CD14-positive monocyte (primary cell): ENCODE measurements around the gene PRKN. TPM values are rescaled to one million over a fixed set of nuclear protein-coding genes. Genes with fewer than 3 reads are reported as not detected.

ENCODE experiments used
- DNase-seq, 3 donors: peaks; one replicate each; pipeline ENCODE4 v3.0.0-alpha.2; 2011 to 2022
- H2AFZ ChIP-seq: 2 replicates; pipeline ENCODE4 v1.6.0; 2012; ENCODE audit warnings: mild to moderate bottlenecking, low read depth, low read length, inconsistent platforms; ENCODE audit not compliant: insufficient read depth, poor library complexity, severe bottlenecking
- H3K27ac ChIP-seq, 2 donors: 1 replicate in 1 of 2; 2 replicates in 1 of 2; pipeline ENCODE4 v1.5.1; 2012 to 2013; ENCODE audit warnings: low read length in 2 of 2, control low read depth in 1 of 2, inconsistent platforms in 1 of 2, low read depth in 1 of 2, mild to moderate bottlenecking in 1 of 2
- H3K27me3 ChIP-seq, 2 donors: one replicate each; pipeline versions ENCODE4 v1.6.0 to v1.6.1; 2011 to 2013; ENCODE audit warnings: low read length in 2 of 2; ENCODE audit not compliant: control insufficient read depth in 2 of 2, insufficient read depth in 2 of 2
- H3K36me3 ChIP-seq, 2 donors: replicated peaks in 1 of 2; 1 replicate in 1 of 2; 2 replicates in 1 of 2; pipeline versions ENCODE4 v1.5.1 to v1.6.1; 2012 to 2013; ENCODE audit warnings: low read length in 2 of 2, control low read depth in 1 of 2, inconsistent platforms in 1 of 2, mild to moderate bottlenecking in 1 of 2; ENCODE audit not compliant: insufficient read depth in 2 of 2, control insufficient read depth in 1 of 2
- H3K4me1 ChIP-seq, 2 donors: 1 replicate in 1 of 2; 2 replicates in 1 of 2; pipeline versions ENCODE4 v1.5.1 to v1.6.1; 2012 to 2013; ENCODE audit warnings: low read length in 2 of 2, control low read depth in 1 of 2, inconsistent platforms in 1 of 2, mild to moderate bottlenecking in 1 of 2, moderate library complexity in 1 of 2; ENCODE audit not compliant: insufficient read depth in 2 of 2, control insufficient read depth in 1 of 2
- H3K4me2 ChIP-seq: replicated peaks from 2 replicates; pipeline ENCODE3; 2012; ENCODE audit warnings: low read length, moderate library complexity, mild to moderate bottlenecking; ENCODE audit not compliant: poor library complexity, severe bottlenecking; ENCODE audit errors: extremely low read depth
- H3K4me3 ChIP-seq, 3 experiments: fragments of 200-600 bp in 1 of 3; sonication (generic) in 1 of 3; replicated peaks in 1 of 3; 1 replicate in 2 of 3; 2 replicates in 1 of 3; pipeline ENCODE4 v1.5.1; 2011 to 2013; ENCODE audit warnings: low read length in 3 of 3, mild to moderate bottlenecking in 3 of 3, control low read depth in 2 of 3, low read depth in 2 of 3, inconsistent platforms in 1 of 3, moderate library complexity in 1 of 3
- H3K79me2 ChIP-seq: 2 replicates; pipeline ENCODE4 v1.6.0; 2012; ENCODE audit warnings: mild to moderate bottlenecking, control low read depth, inconsistent platforms, low read length, moderate library complexity; ENCODE audit not compliant: insufficient read depth
- H3K9ac ChIP-seq: 2 replicates; pipeline ENCODE4 v1.6.0; 2017; ENCODE audit warnings: low read length, mild to moderate bottlenecking; ENCODE audit not compliant: insufficient read depth, poor library complexity, severe bottlenecking
- H3K9me3 ChIP-seq, 2 donors: replicated peaks in 1 of 2; 1 replicate in 1 of 2; 2 replicates in 1 of 2; pipeline versions ENCODE4 v1.5.1 to v1.6.1; 2012 to 2013; ENCODE audit warnings: low read length in 2 of 2, control low read depth in 1 of 2; ENCODE audit not compliant: control insufficient read depth in 1 of 2, insufficient read depth in 1 of 2
- H4K20me1 ChIP-seq: 2 replicates; pipeline ENCODE4 v1.6.0; 2012; ENCODE audit warnings: mild to moderate bottlenecking, low read length, control low read depth, moderate library complexity; ENCODE audit not compliant: insufficient read depth
- H3K27ac Mint-ChIP-seq, 7 donors: one replicate each; pipeline ENCODE4 v1.8.0; 2020; ENCODE audit warnings: mild to moderate bottlenecking in 7 of 7, mixed read lengths in 7 of 7, moderate library complexity in 6 of 7, inconsistent platforms in 2 of 7
- H3K27me3 Mint-ChIP-seq, 3 donors: one replicate each; pipeline ENCODE4 v1.8.0; 2021 to 2022; ENCODE audit warnings: low read depth in 3 of 3, mild to moderate bottlenecking in 3 of 3, mixed read lengths in 3 of 3, moderate library complexity in 3 of 3, inconsistent platforms in 1 of 3
- H3K36me3 Mint-ChIP-seq, 2 donors: one replicate each; pipeline ENCODE4 v1.8.0; 2020; ENCODE audit warnings: mixed read lengths in 2 of 2, inconsistent platforms in 1 of 2, mild to moderate bottlenecking in 1 of 2
- H3K4me1 Mint-ChIP-seq: one replicate; pipeline ENCODE4 v1.8.0; 2020; ENCODE audit warnings: mild to moderate bottlenecking, mixed read lengths
- H3K4me3 Mint-ChIP-seq, 2 donors: one replicate each; pipeline ENCODE4 v1.8.0; 2020; ENCODE audit warnings: mild to moderate bottlenecking in 2 of 2, mixed read lengths in 2 of 2, moderate library complexity in 1 of 2
- H3K9me3 Mint-ChIP-seq, 7 donors: one replicate each; pipeline ENCODE4 v1.8.0; 2020 to 2022; ENCODE audit warnings: mixed read lengths in 7 of 7, mild to moderate bottlenecking in 6 of 7, moderate library complexity in 6 of 7, inconsistent platforms in 2 of 7
- CTCF ChIP-seq: fragments of 200-600 bp; IDR thresholded peaks from one replicate; pipeline ENCODE4 v1.8.0; 2022; ENCODE audit warnings: antibody characterized with exemption, mild to moderate bottlenecking
- WGBS: methylation state at CpG from one replicate; pipeline ENCODE4 v1.1.5; 2013; ENCODE audit warnings: missing lambda C conversion rate; ENCODE audit not compliant: insufficient coverage; 5-methylcytosine and 5-hydroxymethylcytosine counted together
- intact Hi-C, 2 donors: fragments of 100-400 bp; cut with micrococcal nuclease; formaldehyde crosslinking; loops; one replicate each; pipeline versions ENCODE4 v1.15.0 to v1.15.1; 2023
- polyA plus RNA-seq, 3 donors: library from polyadenylated mRNA; depleted of rRNA in 1 of 3; unstranded in 2 of 3; stranded (reverse) in 1 of 3; fragments of 300-500 nt in 2 of 3; fragments of >200 nt in 1 of 3; fragmentation: Illumina TruSeq in 2 of 3; gene quantifications; 1 replicate in 2 of 3; 2 replicates in 1 of 3; pipeline ENCODE4 v1.2.3, GENCODE V29; 2012 to 2021

Gene PRKN
- polyA plus RNA-seq, 3 donors = 0.19 to 0.21 TPM; not detected in 1

- Histone ChIP-seq H3K36me3 (no peaks in the 10 kb centered on the region), H4K20me1 (no peaks in the 10 kb centered on the region), H3K9ac (no peak overlapping the region), H3K4me2 (no peak overlapping the region), H2AFZ (no peak overlapping the region), H3K27me3 (no peaks in the 10 kb centered on the region), H3K4me3 (no peak overlapping the region), H3K4me1 (no peaks in the 10 kb centered on the region), H3K79me2 (no peaks in the 10 kb centered on the region), H3K27ac (no peak overlapping the region), H3K9me3 (peaks cover 8% of the 10 kb centered on the region in 2 donors)
- WGBS = 90% methylated on average over 2 of the region's 4 CpGs
- Mint-ChIP-seq H3K4me1 (peaks cover 2% of the 10 kb centered on the region), H3K27me3 (no peaks in the 10 kb centered on the region), H3K36me3 (no peaks in the 10 kb centered on the region), H3K4me3 (no peak overlapping the region), H3K27ac (no peak overlapping the region), H3K9me3 (peaks cover 0 to 8% (median 4%) of the 10 kb centered on the region in 7 donors)
- no peak for DNase-seq
- TF ChIP-seq CTCF = no peak
- intact Hi-C loops = no loop called here
These were observed 1183.8 kb downstream of the PRKN start for GRCh38 chr6:161543684-161544309.

GRCh38 chr6:161542346-161542980, 1185.1 kb downstream of the PRKN start:
- H3K4me3 ChIP-seq = no peak overlapping the region
- WGBS = 100% methylated on average over 1 of the region's 4 CpGs
- no peak for TF ChIP-seq CTCF

More at GRCh38 chr6:161542346-161542980, 1185.1 kb downstream of the PRKN start:
- Mint-ChIP-seq H3K27me3 (no peaks in the 10 kb centered on the region), H3K9me3 (peaks cover 0 to 12% (median 5%) of the 10 kb centered on the region in 7 donors), H3K27ac (no peak overlapping the region), H3K36me3 (no peaks in the 10 kb centered on the region), H3K4me1 (peaks cover 2% of the 10 kb centered on the region), H3K4me3 (no peak overlapping the region)
- H3K27me3 ChIP-seq = no peaks in the 10 kb centered on the region
- no peaks in the 10 kb centered on the region for H3K36me3 ChIP-seq
- H2AFZ ChIP-seq = no peak overlapping the region
- H3K79me2 ChIP-seq = no peaks in the 10 kb centered on the region
- no peak overlapping the region for H3K4me2 ChIP-seq
- DNase-seq = no peak
- intact Hi-C loops = no loop called here
- no peaks in the 10 kb centered on the region for H4K20me1 ChIP-seq
- no peak overlapping the region for H3K27ac ChIP-seq
- H3K9ac ChIP-seq = no peak overlapping the region
- H3K9me3 ChIP-seq = peaks cover 9 to 11% of the 10 kb centered on the region in 2 donors
- no peaks in the 10 kb centered on the region for H3K4me1 ChIP-seq
